ENCODE data around the gene ZNF785. TPM values are rescaled to one million over a fixed set of nuclear protein-coding genes. Genes with fewer than 3 reads are reported as not detected.

ZNF785 gene
- total RNA-seq, 4 donors from 2014 or later = 0.70 to 3.2 (median 1.0) TPM

DNA sequence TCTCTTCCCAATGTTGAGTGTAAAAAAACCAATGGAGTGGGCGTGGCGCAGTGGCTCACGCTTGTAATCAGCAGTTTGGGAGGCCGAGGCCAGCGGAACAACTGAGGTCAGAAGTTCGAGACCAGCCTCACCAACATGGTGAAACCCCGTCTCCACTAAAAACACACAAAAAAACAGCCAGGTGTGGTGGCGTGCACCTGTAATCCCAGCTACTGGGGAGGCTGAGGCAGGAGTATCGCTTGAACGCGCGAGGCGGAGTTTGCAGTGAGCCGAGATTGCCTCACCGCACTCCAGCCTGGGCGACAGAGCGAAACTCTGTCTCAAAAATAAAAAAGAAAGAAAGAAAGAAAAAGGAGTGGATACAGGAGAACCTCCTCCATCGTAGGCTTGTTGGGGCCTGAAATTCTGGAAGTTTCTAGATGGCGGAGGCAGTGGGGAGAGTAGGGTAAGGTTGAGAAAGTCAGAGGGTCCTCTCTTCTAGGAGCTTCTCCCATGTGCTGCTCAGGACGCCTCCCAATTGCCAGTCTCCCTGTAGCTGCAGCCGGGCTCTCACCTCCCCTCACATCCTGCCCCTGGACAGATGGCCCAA is 26.6 kb downstream of the ZNF785 start:
- TF ChIP-seq, protein P1, sequence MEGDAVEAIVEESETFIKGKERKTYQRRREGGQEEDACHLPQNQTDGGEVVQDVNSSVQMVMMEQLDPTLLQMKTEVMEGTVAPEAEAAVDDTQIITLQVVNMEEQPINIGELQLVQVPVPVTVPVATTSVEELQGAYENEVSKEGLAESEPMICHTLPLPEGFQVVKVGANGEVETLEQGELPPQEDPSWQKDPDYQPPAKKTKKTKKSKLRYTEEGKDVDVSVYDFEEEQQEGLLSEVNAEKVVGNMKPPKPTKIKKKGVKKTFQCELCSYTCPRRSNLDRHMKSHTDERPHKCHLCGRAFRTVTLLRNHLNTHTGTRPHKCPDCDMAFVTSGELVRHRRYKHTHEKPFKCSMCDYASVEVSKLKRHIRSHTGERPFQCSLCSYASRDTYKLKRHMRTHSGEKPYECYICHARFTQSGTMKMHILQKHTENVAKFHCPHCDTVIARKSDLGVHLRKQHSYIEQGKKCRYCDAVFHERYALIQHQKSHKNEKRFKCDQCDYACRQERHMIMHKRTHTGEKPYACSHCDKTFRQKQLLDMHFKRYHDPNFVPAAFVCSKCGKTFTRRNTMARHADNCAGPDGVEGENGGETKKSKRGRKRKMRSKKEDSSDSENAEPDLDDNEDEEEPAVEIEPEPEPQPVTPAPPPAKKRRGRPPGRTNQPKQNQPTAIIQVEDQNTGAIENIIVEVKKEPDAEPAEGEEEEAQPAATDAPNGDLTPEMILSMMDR (IDR thresholded peaks at IDR 0.05 in 4 of 5, conservative IDR thresholded peaks at IDR 0.05 in 1 of 5) = no peak
- TF ChIP-seq POLR2A (IDR thresholded peaks at IDR 0.05) = no peak
- H3K4me3 ChIP-seq = peak overlapping the region; percentile 52 to 99 (median 93)
- intact Hi-C loops (cut with DNase I; ENCODE audit: low total_unique reads) (loop anchor here (1.0 to 10.0 kb wide), 7 partner anchors 12 to 91 kb away; partner anchors contain the start of genes PRR14, ZNF688, ZNF768 and ZNF785), in situ Hi-C loops (cut with MboI; ENCODE audit: low sequenced_read_pairs in 4 of 4) (no loop called here)
- H3K27me3 ChIP-seq = no peaks in the 10 kb centered on the region
- ATAC-seq (no peak), DNase-seq (no peak)
- peak overlapping the region; percentile 95 to 99 (median 98) for H3K27ac ChIP-seq
- peaks cover 0 to 14% of the 10 kb centered on the region in 2 donors for H3K36me3 ChIP-seq
- H3K9me3 ChIP-seq = no peaks in the 10 kb centered on the region
- H3K4me1 ChIP-seq = peaks cover 16 to 24% of the 10 kb centered on the region in 2 donors

DNA sequence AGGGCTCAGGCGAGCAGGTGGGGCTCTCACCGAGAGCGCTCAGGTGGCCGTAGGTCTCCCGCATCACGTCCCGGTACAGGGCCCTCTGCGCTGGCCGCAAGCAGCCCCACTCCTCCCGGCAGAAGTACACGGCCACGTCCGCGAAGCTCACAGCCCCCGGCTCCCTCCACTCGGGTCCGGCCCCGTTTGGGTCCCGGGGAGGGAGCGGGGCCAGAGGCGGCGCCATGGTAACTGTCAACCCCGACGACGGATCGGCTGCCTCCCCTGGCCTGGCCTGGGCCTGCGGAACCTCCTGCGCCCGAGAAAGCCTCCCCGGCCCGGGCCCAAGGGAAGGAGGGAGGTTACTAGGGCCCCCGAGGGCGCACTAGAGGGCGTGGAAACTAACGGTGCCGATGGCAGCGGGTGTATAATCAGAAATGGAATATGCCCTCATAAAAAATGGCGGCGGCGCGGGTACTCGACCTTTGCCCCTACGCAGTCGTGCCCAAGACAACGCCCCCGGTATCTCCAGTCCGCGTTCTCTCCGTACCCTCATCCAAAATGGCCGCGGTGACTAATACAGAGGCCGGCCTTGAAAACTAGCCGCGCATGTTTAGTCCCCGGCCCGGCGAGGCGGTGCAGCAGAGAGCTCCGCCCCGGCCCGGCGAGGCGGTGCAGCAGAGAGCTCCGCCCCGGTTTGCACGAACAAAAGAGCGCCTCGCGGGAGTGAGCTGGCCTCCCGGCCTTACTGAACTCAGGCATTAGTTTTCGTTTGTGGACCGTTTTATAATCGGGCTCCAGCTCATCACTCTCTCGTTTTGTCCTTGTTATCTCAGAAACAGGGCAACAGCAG is 27.3 kb downstream of the ZNF785 start, which contains the start of gene ZNF764:
Gene ZNF764, minus strand, starts transcription at position 418 of the 832 bp plus-strand sequence. Its CDS starts 192 bp downstream, at position 226.
- H3K36me3 ChIP-seq = peaks cover 0 to 14% of the 10 kb centered on the region in 2 donors
- in situ Hi-C loops (cut with MboI; ENCODE audit: low sequenced_read_pairs in 4 of 4) = no loop called here
- H3K9me3 ChIP-seq = no peaks in the 10 kb centered on the region
- intact Hi-C loops (cut with DNase I; ENCODE audit: low total_unique reads) = loop anchor here (1.0 to 10.0 kb wide), 7 partner anchors 13 to 92 kb away; partner anchors contain the start of genes PRR14, ZNF688, ZNF768 and ZNF785
- DNase-seq (peak; percentile 99), ATAC-seq (peak; percentile 94 to 98)
- peaks cover 22 to 28% of the 10 kb centered on the region in 2 donors for H3K4me1 ChIP-seq
- no peaks in the 10 kb centered on the region for H3K27me3 ChIP-seq
- H3K27ac ChIP-seq = peak within 1 kb of the TSS; percentile 95 to 99 (median 98)
- H3K4me3 ChIP-seq = peak within 1 kb of the TSS; percentile 88 to 99 (median 98)
- TF ChIP-seq, protein P1 (IDR thresholded peaks at IDR 0.05 in 4 of 5, conservative IDR thresholded peaks at IDR 0.05 in 1 of 5) = no peak
- peak; percentile 49 for TF ChIP-seq POLR2A (IDR thresholded peaks at IDR 0.05)

DNA sequence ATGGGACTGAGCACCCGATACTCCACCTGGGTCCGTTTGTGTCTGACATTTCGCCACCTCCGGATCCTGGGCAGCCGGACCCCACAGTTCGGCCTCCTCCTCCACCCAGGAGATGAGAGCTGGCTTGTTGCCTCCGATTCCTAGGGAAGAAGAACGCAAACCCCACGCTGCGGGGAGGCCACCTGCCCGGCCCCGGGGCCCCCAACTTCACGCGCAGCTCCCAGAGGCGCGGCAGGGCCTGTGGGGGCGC is 27.9 kb downstream of the ZNF785 start:
- ATAC-seq (peak; percentile 1 to 2), DNase-seq (no peak)
- Histone ChIP-seq H3K9me3 (no peaks in the 10 kb centered on the region), H3K4me3 (peak overlapping the region; percentile 88 to 99 (median 98)), H3K27ac (peak overlapping the region; percentile 95 to 99 (median 98)), H3K36me3 (peaks cover 0 to 14% of the 10 kb centered on the region in 2 donors), H3K27me3 (no peaks in the 10 kb centered on the region), H3K4me1 (peaks cover 24 to 29% of the 10 kb centered on the region in 2 donors)
- in situ Hi-C loops (cut with MboI; ENCODE audit: low sequenced_read_pairs in 4 of 4) = no loop called here
- intact Hi-C loops (cut with DNase I; ENCODE audit: low total_unique reads) = loop anchor here (10.0 kb wide), 1 partner anchor 73 kb away; no protein-coding TSS in a partner anchor
- no peak for TF ChIP-seq POLR2A (IDR thresholded peaks at IDR 0.05)
- TF ChIP-seq, protein P1 (IDR thresholded peaks at IDR 0.05 in 4 of 5, conservative IDR thresholded peaks at IDR 0.05 in 1 of 5) = peak in 1 of 5 experiments; percentile 13

DNA sequence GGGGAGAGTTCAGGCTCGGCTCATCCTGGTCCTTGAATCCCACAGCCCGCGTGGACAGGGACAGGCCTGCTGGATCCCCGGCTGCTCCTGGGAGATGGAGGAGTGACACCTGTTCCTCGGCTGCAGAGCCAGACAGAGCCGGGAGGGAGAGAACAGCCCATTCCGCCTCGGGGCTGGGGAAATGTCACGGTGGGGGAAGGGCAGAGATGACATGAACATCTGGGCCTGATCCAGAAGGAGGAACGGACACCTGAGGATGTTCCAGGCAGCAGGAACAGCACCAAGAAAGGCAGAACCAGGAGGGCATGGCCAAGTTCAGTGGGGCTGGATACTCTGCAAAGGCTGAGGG is 29.4 kb downstream of the ZNF785 start:
- in situ Hi-C loops (cut with MboI; ENCODE audit: low sequenced_read_pairs in 4 of 4) (no loop called here), intact Hi-C loops (cut with DNase I; ENCODE audit: low total_unique reads) (loop anchor here (10.0 kb wide), 1 partner anchor 71 kb away; no protein-coding TSS in a partner anchor)
- no peaks in the 10 kb centered on the region for H3K9me3 ChIP-seq
- no peak overlapping the region for H3K4me3 ChIP-seq
- peak in 1 of 2 donors; percentile 42 for ATAC-seq
- no peak for TF ChIP-seq POLR2A (IDR thresholded peaks at IDR 0.05)
- TF ChIP-seq, protein P1 (IDR thresholded peaks at IDR 0.05 in 4 of 5, conservative IDR thresholded peaks at IDR 0.05 in 1 of 5) = no peak
- peak; percentile 44 to 85 for DNase-seq
- H3K4me1 ChIP-seq = peaks cover 28 to 29% of the 10 kb centered on the region in 2 donors
- H3K27me3 ChIP-seq = no peaks in the 10 kb centered on the region
- H3K27ac ChIP-seq = peak overlapping the region; percentile 34 to 99 (median 98)
- H3K36me3 ChIP-seq = peaks cover 0 to 14% of the 10 kb centered on the region in 2 donors
